Loucy (cell line): ENCODE data around the gene RASGRP1.

Experiments
- CTCF ChIP-seq: fragments of 200-600 bp; sonication (generic); conservative IDR thresholded peaks from 2 replicates; pipeline ENCODE4 v1.5.1; 2014; ENCODE audit warnings: mild to moderate bottlenecking, antibody characterized with exemption, low read length
- EZH2phosphoT487 ChIP-seq: fragments of 200-600 bp; IDR thresholded peaks from 2 replicates; pipeline ENCODE4 v1.6.1; 2018; ENCODE audit warnings: antibody characterized with exemption, mild to moderate bottlenecking, moderate library complexity, borderline replicate concordance

GRCh38 chr15:38517312-38517975 lies 47.2 kb downstream of the RASGRP1 start:
- no peak for TF ChIP-seq CTCF
- no peak for TF ChIP-seq EZH2phosphoT487
